Measurements from ENCODE around the gene KRTAP22-2.

The KRTAP22-2 gene

GRCh38 chr21:30612132-30612531 is 21.9 kb upstream of the KRTAP22-2 start:
- Histone ChIP-seq H4K20me1 (ENCODE audit: insufficient read depth, low read length, poor library complexity, severe bottlenecking) (no peaks in the 10 kb centered on the region), H3K4me2 (ENCODE audit: low read depth, low read length, poor library complexity, severe bottlenecking) (no peak overlapping the region), H3K9me2 (replicated peaks; ENCODE audit: low read depth, low read length) (no peaks in the 10 kb centered on the region), H3K9me3 (ENCODE audit: insufficient read depth, low read depth, low read length) (no peaks in the 10 kb centered on the region), H3K9ac (ENCODE audit: low read depth, low read length, poor library complexity, severe bottlenecking) (no peak overlapping the region), H3K36me3 (ENCODE audit: insufficient read depth, low read length) (no peaks in the 10 kb centered on the region), H3K4me1 (ENCODE audit: insufficient read depth, low read length, poor library complexity, severe bottlenecking) (no peaks in the 10 kb centered on the region), H3K27me3 (ENCODE audit: insufficient read depth, low read length, poor library complexity, severe bottlenecking) (no peaks in the 10 kb centered on the region), H2AFZ (ENCODE audit: low read length) (no peak overlapping the region), H3K4me3 (ENCODE audit: low read length, poor library complexity, severe bottlenecking) (no peak overlapping the region), H3K79me2 (ENCODE audit: insufficient read depth, low read length) (no peaks in the 10 kb centered on the region), H3F3A (ENCODE audit: low read depth) (no peaks in the 10 kb centered on the region)
- TF ChIP-seq EZH2phosphoT487 (IDR thresholded peaks at IDR 0.05; ENCODE audit: borderline replicate concordance): no peak
- TF ChIP-seq CTCF (conservative IDR thresholded peaks at IDR 0.05; ENCODE audit: low read length): no peak

- Histone ChIP-seq H3K36me3 (ENCODE audit: insufficient read depth, low read length) (no peaks in the 10 kb centered on the region), H3K79me2 (ENCODE audit: insufficient read depth, low read length) (no peaks in the 10 kb centered on the region), H3K4me2 (ENCODE audit: low read depth, low read length, poor library complexity, severe bottlenecking) (no peak overlapping the region), H3K27me3 (ENCODE audit: insufficient read depth, low read length, poor library complexity, severe bottlenecking) (no peaks in the 10 kb centered on the region), H3K9me3 (ENCODE audit: insufficient read depth, low read depth, low read length) (0 out of 2 replicates have a peak, but pooled peaks cover 3% of the 10 kb centered on the region), H3K4me3 (ENCODE audit: low read length, poor library complexity, severe bottlenecking) (no peak overlapping the region), H3K4me1 (ENCODE audit: insufficient read depth, low read length, poor library complexity, severe bottlenecking) (no peaks in the 10 kb centered on the region), H3K9ac (ENCODE audit: low read depth, low read length, poor library complexity, severe bottlenecking) (no peak overlapping the region), H3K9me2 (replicated peaks; ENCODE audit: low read depth, low read length) (no peaks in the 10 kb centered on the region), H2AFZ (ENCODE audit: low read length) (no peak overlapping the region), H4K20me1 (ENCODE audit: insufficient read depth, low read length, poor library complexity, severe bottlenecking) (no peaks in the 10 kb centered on the region), H3F3A (ENCODE audit: low read depth) (no peaks in the 10 kb centered on the region)
- TF ChIP-seq EZH2phosphoT487 (IDR thresholded peaks at IDR 0.05; ENCODE audit: borderline replicate concordance) (no peak), CTCF (conservative IDR thresholded peaks at IDR 0.05; ENCODE audit: low read length) (no peak)
These were observed 15.8 kb upstream of the KRTAP22-2 start for GRCh38 chr21:30605968-30606367.

- Histone ChIP-seq H3K27me3 (ENCODE audit: insufficient read depth, low read length, poor library complexity, severe bottlenecking) (no peaks in the 10 kb centered on the region), H3K36me3 (ENCODE audit: insufficient read depth, low read length) (no peaks in the 10 kb centered on the region), H3K4me1 (ENCODE audit: insufficient read depth, low read length, poor library complexity, severe bottlenecking) (no peaks in the 10 kb centered on the region), H3F3A (ENCODE audit: low read depth) (no peaks in the 10 kb centered on the region), H4K20me1 (ENCODE audit: insufficient read depth, low read length, poor library complexity, severe bottlenecking) (no peaks in the 10 kb centered on the region), H2AFZ (ENCODE audit: low read length) (no peak within 1 kb of the TSS), H3K9me2 (replicated peaks; ENCODE audit: low read depth, low read length) (no peaks in the 10 kb centered on the region), H3K9me3 (ENCODE audit: insufficient read depth, low read depth, low read length) (0 out of 2 replicates have a peak, but pooled peaks cover 3% of the 10 kb centered on the region), H3K4me2 (ENCODE audit: low read depth, low read length, poor library complexity, severe bottlenecking) (no peak within 1 kb of the TSS), H3K79me2 (ENCODE audit: insufficient read depth, low read length) (no peaks in the 10 kb centered on the region), H3K4me3 (ENCODE audit: low read length, poor library complexity, severe bottlenecking) (no peak within 1 kb of the TSS), H3K9ac (ENCODE audit: low read depth, low read length, poor library complexity, severe bottlenecking) (no peak within 1 kb of the TSS)
- TF ChIP-seq CTCF (conservative IDR thresholded peaks at IDR 0.05; ENCODE audit: low read length) (no peak), EZH2phosphoT487 (IDR thresholded peaks at IDR 0.05; ENCODE audit: borderline replicate concordance) (no peak)
These were observed 10.6 kb upstream of the KRTAP22-2 start, which contains the start of gene KRTAP22-1 for GRCh38 chr21:30600787-30601186. KRTAP22-1 (plus strand) TSS chr21:30601087.
